Activated naive CD8-positive, alpha-beta T cell treated with anti-CD3 and anti-CD28 coated beads, Interleukin-2, amount 50 U/mL, for 24 hours (primary cell): ENCODE results near the gene S100B.
"Not testable (repeated sequence)": the region's sequence is repeated elsewhere in the genome, so short reads cannot be mapped to it uniquely, and the experiment has no call there.

ENCODE experiments used
- ATAC-seq: fragments of 150-1000 bp; cut with Tn5 transposase; one replicate; pipeline ENCODE4 v1.10.0; 2021
- DNase-seq: peaks from one replicate; pipeline ENCODE4 v3.0.0; 2021
- H3K27ac Mint-ChIP-seq: one replicate; pipeline ENCODE4 v1.8.0; 2021; ENCODE audit warnings: mild to moderate bottlenecking, mixed read lengths
- H3K27me3 Mint-ChIP-seq: one replicate; pipeline ENCODE4 v1.8.0; 2021; ENCODE audit warnings: mixed read lengths
- H3K36me3 Mint-ChIP-seq: one replicate; pipeline ENCODE4 v1.8.0; 2021; ENCODE audit warnings: low read depth, mixed read lengths
- H3K4me1 Mint-ChIP-seq: one replicate; pipeline ENCODE4 v1.8.0; 2021; ENCODE audit warnings: mixed read lengths
- H3K4me3 Mint-ChIP-seq: one replicate; pipeline ENCODE4 v1.8.0; 2021; ENCODE audit warnings: mild to moderate bottlenecking, moderate library complexity, mixed read lengths
- H3K9me3 Mint-ChIP-seq: one replicate; pipeline ENCODE4 v1.8.0; 2021; ENCODE audit warnings: mixed read lengths

The S100B gene

GRCh38 chr21:46635324-46636180, 30.7 kb upstream of the S100B start, which contains the start of gene PRMT2:
Gene PRMT2 (plus strand): TSS chr21:46635674. CDS start chr21:46636952, 1,278 bp downstream.
- peaks cover 1% of the 10 kb centered on the region for H3K27me3 Mint-ChIP-seq
- no peaks in the 10 kb centered on the region for H3K9me3 Mint-ChIP-seq

GRCh38 chr21:46634966-46635323, 30.1 kb upstream of the S100B start:
- peak overlapping the region; percentile 91 for H3K4me3 Mint-ChIP-seq
- peak overlapping the region; percentile 94 for H3K27ac Mint-ChIP-seq
- DNase-seq: no peak
- H3K4me1 Mint-ChIP-seq: peaks cover 66% of the 10 kb centered on the region
- H3K36me3 Mint-ChIP-seq: peaks cover 3% of the 10 kb centered on the region
- no peaks in the 10 kb centered on the region for H3K9me3 Mint-ChIP-seq
- H3K27me3 Mint-ChIP-seq: peaks cover 1% of the 10 kb centered on the region
- peak; percentile 21 for ATAC-seq

More at GRCh38 chr21:46635324-46636180, 30.7 kb upstream of the S100B start, which contains the start of gene PRMT2:
- H3K36me3 Mint-ChIP-seq: peaks cover 7% of the 10 kb centered on the region
- peaks cover 68% of the 10 kb centered on the region for H3K4me1 Mint-ChIP-seq
- ATAC-seq (peak; percentile 83), DNase-seq (peak; percentile 99)
- peak within 1 kb of the TSS; percentile 91 for H3K4me3 Mint-ChIP-seq
- peak within 1 kb of the TSS; percentile 94 for H3K27ac Mint-ChIP-seq

- Mint-ChIP-seq H3K27ac (peak overlapping the region; percentile 94), H3K27me3 (peaks cover 1% of the 10 kb centered on the region), H3K4me3 (peak overlapping the region; percentile 91), H3K9me3 (no peaks in the 10 kb centered on the region), H3K36me3 (no peaks in the 10 kb centered on the region), H3K4me1 (peaks cover 61% of the 10 kb centered on the region)
- DNase-seq (peak; percentile 46), ATAC-seq (peak; percentile 21)
Observed at GRCh38 chr21:46634427-46634826, 29.5 kb upstream of the S100B start.

- DNase-seq: no peak
- Mint-ChIP-seq H3K27ac (peak overlapping the region; percentile 94), H3K4me1 (peaks cover 52% of the 10 kb centered on the region), H3K9me3 (no peaks in the 10 kb centered on the region), H3K4me3 (peak overlapping the region; percentile 91), H3K36me3 (no peaks in the 10 kb centered on the region), H3K27me3 (peaks cover 1% of the 10 kb centered on the region)
- ATAC-seq: no peak
Observed at GRCh38 chr21:46633566-46633965, 28.7 kb upstream of the S100B start.

GRCh38 chr21:46630915-46631314, 26.0 kb upstream of the S100B start:
- ATAC-seq, H3K36me3 Mint-ChIP-seq, H3K27ac Mint-ChIP-seq, H3K4me3 Mint-ChIP-seq, DNase-seq, H3K27me3 Mint-ChIP-seq, H3K9me3 Mint-ChIP-seq: not testable (repeated sequence)
- peaks cover 44% of the 10 kb centered on the region for H3K4me1 Mint-ChIP-seq

- Mint-ChIP-seq H3K4me1 (peaks cover 36% of the 10 kb centered on the region), H3K4me3 (no peak overlapping the region), H3K36me3 (no peaks in the 10 kb centered on the region), H3K27ac (no peak overlapping the region), H3K9me3 (peaks cover 9% of the 10 kb centered on the region), H3K27me3 (no peaks in the 10 kb centered on the region)
- ATAC-seq (no peak), DNase-seq (no peak)
Observed at GRCh38 chr21:46628868-46629267, 24.0 kb upstream of the S100B start.

- H3K27ac Mint-ChIP-seq: no peak overlapping the region
- no peak for ATAC-seq
- DNase-seq: no peak
- H3K36me3 Mint-ChIP-seq: no peaks in the 10 kb centered on the region
- no peak overlapping the region for H3K4me3 Mint-ChIP-seq
- peaks cover 9% of the 10 kb centered on the region for H3K9me3 Mint-ChIP-seq
- H3K4me1 Mint-ChIP-seq: peaks cover 31% of the 10 kb centered on the region
- no peaks in the 10 kb centered on the region for H3K27me3 Mint-ChIP-seq
Observed at GRCh38 chr21:46627726-46628125, 22.8 kb upstream of the S100B start.

- H3K27ac Mint-ChIP-seq: no peak overlapping the region
- peaks cover 36% of the 10 kb centered on the region for H3K4me1 Mint-ChIP-seq
Observed at GRCh38 chr21:46626975-46627501, 22.2 kb upstream of the S100B start.

GRCh38 chr21:46626536-46626935, 21.7 kb upstream of the S100B start:
- no peaks in the 10 kb centered on the region for H3K36me3 Mint-ChIP-seq
- peak; percentile 11 for ATAC-seq
- peaks cover 9% of the 10 kb centered on the region for H3K9me3 Mint-ChIP-seq
- H3K4me1 Mint-ChIP-seq: peaks cover 41% of the 10 kb centered on the region
- no peak overlapping the region for H3K4me3 Mint-ChIP-seq
- peak overlapping the region; percentile 6 for H3K27ac Mint-ChIP-seq
- no peak for DNase-seq
- H3K27me3 Mint-ChIP-seq: no peaks in the 10 kb centered on the region

More at GRCh38 chr21:46626975-46627501, 22.2 kb upstream of the S100B start:
- Mint-ChIP-seq H3K36me3 (no peaks in the 10 kb centered on the region), H3K27me3 (no peaks in the 10 kb centered on the region), H3K9me3 (peaks cover 9% of the 10 kb centered on the region), H3K4me3 (no peak overlapping the region)
- no peak for DNase-seq
- ATAC-seq: no peak

GRCh38 chr21:46625759-46626158, 20.9 kb upstream of the S100B start:
- Mint-ChIP-seq H3K4me1 (peaks cover 46% of the 10 kb centered on the region), H3K4me3 (no peak overlapping the region), H3K27ac (no peak overlapping the region), H3K27me3 (no peaks in the 10 kb centered on the region), H3K36me3 (no peaks in the 10 kb centered on the region), H3K9me3 (peaks cover 9% of the 10 kb centered on the region)
- no peak for DNase-seq
- no peak for ATAC-seq

GRCh38 chr21:46624050-46624449, 19.2 kb upstream of the S100B start:
- H3K4me1 Mint-ChIP-seq: peaks cover 55% of the 10 kb centered on the region
- H3K27ac Mint-ChIP-seq: no peak overlapping the region
- no peak overlapping the region for H3K4me3 Mint-ChIP-seq
- ATAC-seq: no peak
- H3K9me3 Mint-ChIP-seq: peaks cover 9% of the 10 kb centered on the region
- no peaks in the 10 kb centered on the region for H3K36me3 Mint-ChIP-seq
- no peak for DNase-seq
- no peaks in the 10 kb centered on the region for H3K27me3 Mint-ChIP-seq

GRCh38 chr21:46622226-46622625, 17.3 kb upstream of the S100B start:
- peaks cover 50% of the 10 kb centered on the region for H3K4me1 Mint-ChIP-seq
- ATAC-seq (peak; percentile 67), DNase-seq (no peak)
- no peaks in the 10 kb centered on the region for H3K36me3 Mint-ChIP-seq
- peak overlapping the region; percentile 9 for H3K4me3 Mint-ChIP-seq
- H3K27ac Mint-ChIP-seq: peak overlapping the region; percentile 77
- peaks cover 9% of the 10 kb centered on the region for H3K9me3 Mint-ChIP-seq
- no peaks in the 10 kb centered on the region for H3K27me3 Mint-ChIP-seq

GRCh38 chr21:46621457-46622182, 16.7 kb upstream of the S100B start:
- no peak for DNase-seq
- Mint-ChIP-seq H3K27me3 (no peaks in the 10 kb centered on the region), H3K4me1 (peaks cover 44% of the 10 kb centered on the region), H3K4me3 (no peak overlapping the region), H3K9me3 (peaks cover 6% of the 10 kb centered on the region), H3K36me3 (no peaks in the 10 kb centered on the region), H3K27ac (peak overlapping the region; percentile 77)
- ATAC-seq: peak; percentile 26

GRCh38 chr21:46620846-46621245, 16.0 kb upstream of the S100B start:
- ATAC-seq: no peak
- H3K27me3 Mint-ChIP-seq: no peaks in the 10 kb centered on the region
- DNase-seq: no peak
- no peak overlapping the region for H3K4me3 Mint-ChIP-seq
- no peak overlapping the region for H3K27ac Mint-ChIP-seq
- no peaks in the 10 kb centered on the region for H3K36me3 Mint-ChIP-seq
- peaks cover 38% of the 10 kb centered on the region for H3K4me1 Mint-ChIP-seq
- peaks cover 6% of the 10 kb centered on the region for H3K9me3 Mint-ChIP-seq
